CD14-positive monocyte (primary cell): ENCODE data around the gene KRTAP4-7. TPM values are rescaled to one million over a fixed set of nuclear protein-coding genes. Genes with fewer than 3 reads are reported as not detected.
"Not testable (repeated sequence)": the region's sequence is repeated elsewhere in the genome, so short reads cannot be mapped to it uniquely, and the experiment has no call there.

Experiments
- DNase-seq, 3 donors: peaks; one replicate each; pipeline ENCODE4 v3.0.0-alpha.2; 2011 to 2022
- H2AFZ ChIP-seq: 2 replicates; pipeline ENCODE4 v1.6.0; 2012; ENCODE audit warnings: mild to moderate bottlenecking, low read depth, low read length, inconsistent platforms; ENCODE audit not compliant: insufficient read depth, poor library complexity, severe bottlenecking
- H3K27ac ChIP-seq, 2 donors: 1 replicate in 1 of 2; 2 replicates in 1 of 2; pipeline ENCODE4 v1.5.1; 2012 to 2013; ENCODE audit warnings: low read length in 2 of 2, control low read depth in 1 of 2, inconsistent platforms in 1 of 2, low read depth in 1 of 2, mild to moderate bottlenecking in 1 of 2
- H3K27me3 ChIP-seq, 2 donors: one replicate each; pipeline versions ENCODE4 v1.6.0 to v1.6.1; 2011 to 2013; ENCODE audit warnings: low read length in 2 of 2; ENCODE audit not compliant: control insufficient read depth in 2 of 2, insufficient read depth in 2 of 2
- H3K36me3 ChIP-seq, 2 donors: replicated peaks in 1 of 2; 1 replicate in 1 of 2; 2 replicates in 1 of 2; pipeline versions ENCODE4 v1.5.1 to v1.6.1; 2012 to 2013; ENCODE audit warnings: low read length in 2 of 2, control low read depth in 1 of 2, inconsistent platforms in 1 of 2, mild to moderate bottlenecking in 1 of 2; ENCODE audit not compliant: insufficient read depth in 2 of 2, control insufficient read depth in 1 of 2
- H3K4me1 ChIP-seq, 2 donors: 1 replicate in 1 of 2; 2 replicates in 1 of 2; pipeline versions ENCODE4 v1.5.1 to v1.6.1; 2012 to 2013; ENCODE audit warnings: low read length in 2 of 2, control low read depth in 1 of 2, inconsistent platforms in 1 of 2, mild to moderate bottlenecking in 1 of 2, moderate library complexity in 1 of 2; ENCODE audit not compliant: insufficient read depth in 2 of 2, control insufficient read depth in 1 of 2
- H3K4me2 ChIP-seq: replicated peaks from 2 replicates; pipeline ENCODE3; 2012; ENCODE audit warnings: low read length, moderate library complexity, mild to moderate bottlenecking; ENCODE audit not compliant: poor library complexity, severe bottlenecking; ENCODE audit errors: extremely low read depth
- H3K4me3 ChIP-seq, 3 experiments: fragments of 200-600 bp in 1 of 3; sonication (generic) in 1 of 3; replicated peaks in 1 of 3; 1 replicate in 2 of 3; 2 replicates in 1 of 3; pipeline ENCODE4 v1.5.1; 2011 to 2013; ENCODE audit warnings: low read length in 3 of 3, mild to moderate bottlenecking in 3 of 3, control low read depth in 2 of 3, low read depth in 2 of 3, inconsistent platforms in 1 of 3, moderate library complexity in 1 of 3
- H3K79me2 ChIP-seq: 2 replicates; pipeline ENCODE4 v1.6.0; 2012; ENCODE audit warnings: mild to moderate bottlenecking, control low read depth, inconsistent platforms, low read length, moderate library complexity; ENCODE audit not compliant: insufficient read depth
- H3K9ac ChIP-seq: 2 replicates; pipeline ENCODE4 v1.6.0; 2017; ENCODE audit warnings: low read length, mild to moderate bottlenecking; ENCODE audit not compliant: insufficient read depth, poor library complexity, severe bottlenecking
- H3K9me3 ChIP-seq, 2 donors: replicated peaks in 1 of 2; 1 replicate in 1 of 2; 2 replicates in 1 of 2; pipeline versions ENCODE4 v1.5.1 to v1.6.1; 2012 to 2013; ENCODE audit warnings: low read length in 2 of 2, control low read depth in 1 of 2; ENCODE audit not compliant: control insufficient read depth in 1 of 2, insufficient read depth in 1 of 2
- H4K20me1 ChIP-seq: 2 replicates; pipeline ENCODE4 v1.6.0; 2012; ENCODE audit warnings: mild to moderate bottlenecking, low read length, control low read depth, moderate library complexity; ENCODE audit not compliant: insufficient read depth
- H3K27ac Mint-ChIP-seq, 7 donors: one replicate each; pipeline ENCODE4 v1.8.0; 2020; ENCODE audit warnings: mild to moderate bottlenecking in 7 of 7, mixed read lengths in 7 of 7, moderate library complexity in 6 of 7, inconsistent platforms in 2 of 7
- H3K27me3 Mint-ChIP-seq, 3 donors: one replicate each; pipeline ENCODE4 v1.8.0; 2021 to 2022; ENCODE audit warnings: low read depth in 3 of 3, mild to moderate bottlenecking in 3 of 3, mixed read lengths in 3 of 3, moderate library complexity in 3 of 3, inconsistent platforms in 1 of 3
- H3K36me3 Mint-ChIP-seq, 2 donors: one replicate each; pipeline ENCODE4 v1.8.0; 2020; ENCODE audit warnings: mixed read lengths in 2 of 2, inconsistent platforms in 1 of 2, mild to moderate bottlenecking in 1 of 2
- H3K4me1 Mint-ChIP-seq: one replicate; pipeline ENCODE4 v1.8.0; 2020; ENCODE audit warnings: mild to moderate bottlenecking, mixed read lengths
- H3K4me3 Mint-ChIP-seq, 2 donors: one replicate each; pipeline ENCODE4 v1.8.0; 2020; ENCODE audit warnings: mild to moderate bottlenecking in 2 of 2, mixed read lengths in 2 of 2, moderate library complexity in 1 of 2
- H3K9me3 Mint-ChIP-seq, 7 donors: one replicate each; pipeline ENCODE4 v1.8.0; 2020 to 2022; ENCODE audit warnings: mixed read lengths in 7 of 7, mild to moderate bottlenecking in 6 of 7, moderate library complexity in 6 of 7, inconsistent platforms in 2 of 7
- WGBS: methylation state at CpG from one replicate; pipeline ENCODE4 v1.1.5; 2013; ENCODE audit warnings: missing lambda C conversion rate; ENCODE audit not compliant: insufficient coverage; 5-methylcytosine and 5-hydroxymethylcytosine counted together
- intact Hi-C, 2 donors: fragments of 100-400 bp; cut with micrococcal nuclease; formaldehyde crosslinking; loops; one replicate each; pipeline versions ENCODE4 v1.15.0 to v1.15.1; 2023
- polyA plus RNA-seq, 3 donors: library from polyadenylated mRNA; depleted of rRNA in 1 of 3; unstranded in 2 of 3; stranded (reverse) in 1 of 3; fragments of 300-500 nt in 2 of 3; fragments of >200 nt in 1 of 3; fragmentation: Illumina TruSeq in 2 of 3; gene quantifications; 1 replicate in 2 of 3; 2 replicates in 1 of 3; pipeline ENCODE4 v1.2.3, GENCODE V29; 2012 to 2021
- TF ChIP-seq, protein P1 (sequence below): fragments of 200-600 bp; IDR thresholded peaks from one replicate; pipeline ENCODE4 v1.8.0; 2022; ENCODE audit warnings: antibody characterized with exemption, mild to moderate bottlenecking

Gene KRTAP4-7
- polyA plus RNA-seq, 3 donors, result not detected

GRCh38 chr17:41082626-41083025, 1.3 kb upstream of the KRTAP4-7 start:
- DNase-seq, result no peak
- Histone ChIP-seq H3K27ac (no peak overlapping the region), H3K4me2 (no peak overlapping the region), H2AFZ (no peak overlapping the region), H3K79me2 (no peaks in the 10 kb centered on the region), H4K20me1 (no peaks in the 10 kb centered on the region), H3K4me3 (no peak overlapping the region), H3K36me3 (no peaks in the 10 kb centered on the region), H3K9me3 (no peaks in the 10 kb centered on the region), H3K4me1 (no peaks in the 10 kb centered on the region), H3K9ac (no peak overlapping the region), H3K27me3 (no peaks in the 10 kb centered on the region)
- intact Hi-C loops, result no loop called here
- Mint-ChIP-seq H3K4me3 (no peak overlapping the region), H3K4me1 (no peaks in the 10 kb centered on the region), H3K9me3 (peaks cover 0 to 5% (median 0%) of the 10 kb centered on the region in 7 donors), H3K36me3 (no peaks in the 10 kb centered on the region), H3K27ac (no peak overlapping the region), H3K27me3 (peaks cover 0 to 2% (median under 1%) of the 10 kb centered on the region in 3 donors)
- TF ChIP-seq, protein P1, sequence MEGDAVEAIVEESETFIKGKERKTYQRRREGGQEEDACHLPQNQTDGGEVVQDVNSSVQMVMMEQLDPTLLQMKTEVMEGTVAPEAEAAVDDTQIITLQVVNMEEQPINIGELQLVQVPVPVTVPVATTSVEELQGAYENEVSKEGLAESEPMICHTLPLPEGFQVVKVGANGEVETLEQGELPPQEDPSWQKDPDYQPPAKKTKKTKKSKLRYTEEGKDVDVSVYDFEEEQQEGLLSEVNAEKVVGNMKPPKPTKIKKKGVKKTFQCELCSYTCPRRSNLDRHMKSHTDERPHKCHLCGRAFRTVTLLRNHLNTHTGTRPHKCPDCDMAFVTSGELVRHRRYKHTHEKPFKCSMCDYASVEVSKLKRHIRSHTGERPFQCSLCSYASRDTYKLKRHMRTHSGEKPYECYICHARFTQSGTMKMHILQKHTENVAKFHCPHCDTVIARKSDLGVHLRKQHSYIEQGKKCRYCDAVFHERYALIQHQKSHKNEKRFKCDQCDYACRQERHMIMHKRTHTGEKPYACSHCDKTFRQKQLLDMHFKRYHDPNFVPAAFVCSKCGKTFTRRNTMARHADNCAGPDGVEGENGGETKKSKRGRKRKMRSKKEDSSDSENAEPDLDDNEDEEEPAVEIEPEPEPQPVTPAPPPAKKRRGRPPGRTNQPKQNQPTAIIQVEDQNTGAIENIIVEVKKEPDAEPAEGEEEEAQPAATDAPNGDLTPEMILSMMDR, result no peak
- 95% methylated on average over 2 of the region's 4 CpGs for WGBS

DNA sequence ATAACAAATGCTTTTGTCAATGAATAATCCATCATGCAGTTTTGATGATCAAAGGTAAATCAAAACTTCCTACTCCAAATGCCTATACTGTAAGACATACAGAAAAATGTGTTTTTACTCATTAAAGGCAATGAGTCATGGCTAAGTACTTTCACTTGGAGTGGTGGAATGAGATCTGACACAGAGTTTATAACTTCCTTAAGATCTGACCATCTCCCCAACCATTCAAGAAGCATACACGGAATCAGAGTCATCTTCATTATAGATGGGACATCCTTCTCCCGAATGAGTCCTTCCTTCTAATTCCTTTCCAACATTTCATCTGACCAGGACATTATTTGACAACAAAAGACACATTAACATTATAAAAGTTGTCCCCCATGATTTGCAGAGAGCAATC, 523 bp upstream of the KRTAP4-7 start:
- H3K27ac ChIP-seq, H3K27me3 ChIP-seq, H3K9me3 ChIP-seq, H3K36me3 ChIP-seq, H3K9ac ChIP-seq, H3K9me3 Mint-ChIP-seq, H2AFZ ChIP-seq, H3K4me1 Mint-ChIP-seq, H3K27me3 Mint-ChIP-seq, H3K4me3 ChIP-seq, H3K27ac Mint-ChIP-seq, H3K79me2 ChIP-seq, H3K4me1 ChIP-seq, H3K4me3 Mint-ChIP-seq, H3K4me2 ChIP-seq, H3K36me3 Mint-ChIP-seq, DNase-seq, H4K20me1 ChIP-seq, intact Hi-C loops: not testable (repeated sequence)
- no CpG with 5 or more reads among the region's 2 CpGs for WGBS

GRCh38 chr17:41088760-41089352, 4.9 kb downstream of the KRTAP4-7 start:
- H3K27ac ChIP-seq, H3K4me3 Mint-ChIP-seq, H3K27me3 ChIP-seq, H3K4me1 ChIP-seq, DNase-seq, H3K9me3 ChIP-seq, intact Hi-C loops, H3K36me3 ChIP-seq, H3K4me2 ChIP-seq, H3K9ac ChIP-seq, H3K79me2 ChIP-seq, H4K20me1 ChIP-seq, H3K4me1 Mint-ChIP-seq, H3K4me3 ChIP-seq, H2AFZ ChIP-seq, H3K27ac Mint-ChIP-seq, H3K36me3 Mint-ChIP-seq, H3K27me3 Mint-ChIP-seq: not testable (repeated sequence)
- WGBS, result no CpG with 5 or more reads among the region's 4 CpGs
- peaks cover 0 to 12% (median 7%) of the 10 kb centered on the region in 7 donors for H3K9me3 Mint-ChIP-seq
